Head of caudate nucleus (tissue), 42 donors: ENCODE data around the gene CDC42EP4.
"Not testable (repeated sequence)": the region's sequence is repeated elsewhere in the genome, so short reads cannot be mapped to it uniquely, and the experiment has no call there.

Source experiments
- DNase-seq, 42 donors: peaks; one replicate each; pipeline versions ENCODE4 v3.0.0 to v3.0.0-alpha.2; 2020 to 2021; ENCODE audit warnings: mixed read lengths in 7 of 42
- intact Hi-C: fragments of 100-400 bp; cut with DNase I; formaldehyde crosslinking; loops from one replicate; pipeline ENCODE4 v1.15.0; 2022

Gene CDC42EP4

DNA sequence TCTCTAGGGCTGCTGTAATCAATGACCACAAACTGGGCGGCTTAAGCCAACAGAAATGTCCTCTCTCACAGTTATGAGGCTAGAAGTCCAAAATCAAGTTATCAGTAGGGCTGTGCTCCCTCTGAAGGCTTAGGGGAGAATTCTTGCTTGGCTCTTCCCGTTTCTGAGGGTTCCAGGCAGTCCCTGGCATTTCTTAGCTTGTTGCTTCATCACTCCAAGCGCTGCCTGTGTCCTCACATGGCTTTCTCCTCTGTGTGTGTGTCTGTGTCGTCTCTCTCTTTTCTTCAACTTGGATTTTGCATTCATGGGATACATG is 13.7 kb upstream of the CDC42EP4 start:
- intact Hi-C loops = no loop called here

DNA sequence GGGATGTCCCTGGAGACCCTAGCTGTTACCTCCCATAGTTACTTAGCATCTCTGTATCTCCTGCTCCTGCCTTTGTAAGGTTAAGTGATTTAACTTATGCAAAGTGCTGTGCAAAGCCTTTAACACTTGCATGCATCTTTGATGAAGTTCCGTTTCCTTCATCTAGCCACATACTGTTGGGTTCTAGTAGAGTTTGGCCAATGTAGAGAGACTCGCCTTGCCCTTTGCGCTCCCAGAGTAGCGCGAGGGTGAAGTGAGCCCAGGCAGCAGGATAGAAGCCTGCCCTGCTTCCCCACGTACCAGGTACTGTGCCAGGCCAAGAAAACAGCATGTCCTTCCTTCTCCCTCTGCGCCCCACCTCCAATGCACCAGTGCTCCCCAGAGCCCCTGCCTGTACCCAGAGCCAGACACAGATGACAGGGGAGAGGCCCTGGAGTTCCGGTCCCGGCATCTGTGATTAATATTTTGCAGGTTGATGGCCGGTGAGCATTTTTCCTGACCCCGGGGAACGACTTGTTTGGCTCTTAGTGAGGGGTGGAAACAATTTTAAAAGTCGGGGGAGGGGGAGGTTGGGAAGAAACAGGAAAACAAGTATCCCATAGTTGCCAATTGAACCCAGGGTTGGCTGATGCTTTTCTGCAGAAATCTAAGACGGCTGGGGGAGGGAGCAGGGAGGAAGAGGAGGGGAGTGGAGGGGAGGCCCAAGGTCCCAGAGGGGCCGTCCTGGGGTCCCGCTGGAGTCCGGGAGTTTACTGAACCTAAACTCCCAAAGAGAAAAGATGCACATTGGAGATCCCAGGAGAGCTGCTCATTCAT is 13.1 kb upstream of the CDC42EP4 start:
- no peak for DNase-seq
- intact Hi-C loops = no loop called here

More for the DNA sequence above, 13.7 kb upstream of the CDC42EP4 start:
- peak in 1 of 42 donors; percentile 57 for DNase-seq

GRCh38 chr17:73324160-73324475 is 12.3 kb upstream of the CDC42EP4 start:
- DNase-seq = no peak
- intact Hi-C loops = no loop called here

- no peak for DNase-seq
- intact Hi-C loops = no loop called here
Observed at GRCh38 chr17:73323409-73324159, 11.8 kb upstream of the CDC42EP4 start.

- intact Hi-C loops = no loop called here
- no peak for DNase-seq
Observed at GRCh38 chr17:73320601-73321264, 8.9 kb upstream of the CDC42EP4 start.

DNA sequence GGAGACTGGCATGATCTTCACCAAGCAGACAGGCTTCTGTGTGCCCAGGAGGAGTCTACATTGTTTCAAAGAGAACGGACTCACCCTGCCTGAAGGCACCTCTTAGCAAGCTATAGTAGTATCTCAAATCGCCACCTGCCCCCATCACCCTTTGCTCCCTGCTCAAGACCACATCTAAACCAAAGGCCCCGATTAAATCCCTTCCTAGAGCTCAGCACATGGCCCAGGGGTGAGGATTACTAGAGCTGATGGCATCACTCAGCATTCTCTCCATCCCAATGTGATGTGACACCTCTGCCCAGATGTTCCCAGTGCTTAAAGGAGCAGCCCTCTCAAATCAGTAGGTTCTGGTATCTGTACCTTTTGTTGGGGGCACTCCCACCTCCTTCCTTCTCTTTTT is 8.0 kb upstream of the CDC42EP4 start:
- intact Hi-C loops = no loop called here
- DNase-seq = no peak

DNA sequence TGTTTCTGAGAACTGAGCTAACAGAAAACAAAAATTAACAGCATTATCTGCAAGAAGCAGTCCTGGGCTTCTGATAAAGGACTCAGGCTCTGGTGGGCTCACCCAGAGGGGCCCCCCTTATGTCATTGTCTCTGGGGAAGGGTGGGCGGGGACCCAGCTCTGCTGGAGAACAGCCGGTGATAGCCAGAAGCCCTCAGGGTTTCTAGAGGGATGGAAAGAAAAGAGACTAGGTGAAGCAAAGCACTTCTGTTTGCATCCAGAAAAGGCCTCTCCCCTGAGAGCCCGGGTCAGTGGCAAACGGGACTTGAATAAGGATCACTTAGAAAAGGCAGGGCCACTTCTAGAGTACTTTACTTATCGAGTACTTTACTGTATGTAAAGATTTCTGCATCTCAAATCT is 7.0 kb upstream of the CDC42EP4 start:
- intact Hi-C loops = no loop called here
- no peak for DNase-seq

GRCh38 chr17:73318427-73318813 is 6.6 kb upstream of the CDC42EP4 start:
- intact Hi-C loops = no loop called here
- no peak for DNase-seq

GRCh38 chr17:73317513-73318426 is 6.0 kb upstream of the CDC42EP4 start:
- intact Hi-C loops = no loop called here
- DNase-seq = no peak

GRCh38 chr17:73316919-73317505 is 5.2 kb upstream of the CDC42EP4 start:
- intact Hi-C loops = no loop called here
- no peak for DNase-seq

- no peak for DNase-seq
- intact Hi-C loops = no loop called here
Observed at GRCh38 chr17:73315471-73315870, 3.7 kb upstream of the CDC42EP4 start.

DNA sequence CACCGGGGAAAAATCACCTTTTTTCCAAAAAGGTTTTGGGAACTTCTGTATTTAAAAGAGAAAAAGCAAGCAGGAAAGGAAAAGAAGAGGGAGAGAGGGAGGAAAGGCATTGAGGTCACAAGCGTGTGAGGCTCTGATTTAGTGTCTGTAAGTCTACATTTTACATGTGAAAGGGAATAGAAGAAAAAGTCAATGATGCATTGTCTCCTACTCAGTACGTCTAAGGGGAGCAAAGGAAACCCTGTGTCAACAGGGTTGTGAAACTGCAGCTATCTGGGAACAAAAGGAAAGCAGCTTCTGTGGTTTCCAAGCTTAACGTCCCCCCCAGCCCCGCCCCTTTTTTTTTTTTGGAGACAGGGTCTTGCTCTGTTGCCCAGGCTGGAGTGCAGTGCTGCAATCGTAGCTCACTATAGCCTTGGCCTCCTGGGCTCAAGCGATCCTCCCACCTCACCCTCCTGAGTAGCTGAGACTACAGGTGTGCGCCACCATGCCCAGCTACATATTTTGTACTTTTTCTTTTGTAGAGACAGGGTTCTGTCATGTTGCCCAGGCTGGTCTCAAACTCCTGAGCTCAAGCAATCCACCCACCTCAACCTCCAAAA is 1.8 kb upstream of the CDC42EP4 start:
- intact Hi-C loops = no loop called here
- DNase-seq = no peak

DNA sequence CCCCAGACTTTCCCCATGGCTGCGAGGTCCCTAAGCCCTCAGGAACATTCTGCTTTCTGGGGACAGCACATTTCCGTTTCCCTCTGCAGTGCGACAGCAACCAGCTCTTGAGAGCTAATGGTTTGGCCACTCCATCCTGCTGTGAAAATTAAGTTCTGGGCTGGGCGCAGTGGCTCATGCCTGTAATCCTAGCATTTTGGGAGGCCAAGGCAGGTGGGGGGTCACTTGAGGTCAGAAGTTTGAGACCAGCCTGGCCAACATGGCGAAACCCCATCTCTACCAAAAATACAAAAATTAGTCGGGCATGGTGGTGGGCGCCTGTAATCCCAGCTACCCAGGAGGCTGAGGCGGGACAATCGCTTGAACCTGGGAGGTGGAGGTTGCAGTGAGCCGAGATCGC is 1.1 kb upstream of the CDC42EP4 start:
- intact Hi-C loops, DNase-seq: not testable (repeated sequence)

GRCh38 chr17:73311428-73311780 is 397 bp downstream of the CDC42EP4 start:
- intact Hi-C loops = loop anchor here (2.0 kb wide), 1 partner anchor 31 kb away; no protein-coding TSS in a partner anchor
- DNase-seq = peak in 4 of 42 donors; percentile 20 to 51 (median 31)

DNA sequence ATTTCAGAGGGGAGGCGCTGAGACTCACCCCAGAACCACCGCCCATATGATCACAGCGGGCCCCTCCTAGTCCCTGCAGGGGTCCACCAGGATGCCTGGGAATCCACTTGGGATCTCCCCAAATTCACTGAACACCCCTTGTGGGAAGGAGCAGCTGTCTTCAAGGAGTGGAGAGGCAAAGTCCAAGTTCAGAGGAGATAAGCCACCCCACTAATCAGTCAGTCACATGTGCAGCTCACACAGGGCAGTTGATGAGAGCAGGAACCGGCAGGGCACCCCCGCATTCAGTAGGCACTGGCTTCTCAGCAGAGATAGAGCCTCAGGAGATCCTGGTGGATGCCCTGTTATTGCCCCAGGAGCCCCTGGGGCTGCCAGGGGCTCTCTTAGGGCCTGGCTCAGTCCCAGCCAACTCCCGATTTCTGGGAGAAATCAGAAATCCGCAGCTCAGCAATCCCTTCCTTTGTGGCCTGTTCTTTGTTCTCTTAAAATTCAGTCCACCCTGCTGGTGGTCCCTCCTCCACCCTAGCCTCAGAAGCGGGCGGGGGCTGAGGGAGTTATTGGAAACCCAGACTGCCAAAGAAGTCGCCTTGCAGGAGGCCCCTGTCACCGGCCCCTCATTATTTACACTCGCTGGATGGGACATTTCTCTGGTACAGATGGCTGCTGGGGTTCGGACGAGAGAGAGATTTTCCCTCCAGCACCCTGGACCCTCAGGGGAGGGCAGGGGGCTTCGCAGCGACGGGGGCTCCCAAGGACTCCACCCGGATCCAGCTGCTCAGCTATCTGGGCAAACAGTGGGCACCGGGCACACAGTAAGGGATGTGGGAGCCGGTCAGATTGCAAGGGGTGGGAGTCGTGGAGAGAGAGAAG is 1.8 kb downstream of the CDC42EP4 start:
- peak in 2 of 42 donors; percentile 5 to 46 for DNase-seq
- intact Hi-C loops = loop anchor here (2.0 kb wide), 1 partner anchor 33 kb away; no protein-coding TSS in a partner anchor

DNA sequence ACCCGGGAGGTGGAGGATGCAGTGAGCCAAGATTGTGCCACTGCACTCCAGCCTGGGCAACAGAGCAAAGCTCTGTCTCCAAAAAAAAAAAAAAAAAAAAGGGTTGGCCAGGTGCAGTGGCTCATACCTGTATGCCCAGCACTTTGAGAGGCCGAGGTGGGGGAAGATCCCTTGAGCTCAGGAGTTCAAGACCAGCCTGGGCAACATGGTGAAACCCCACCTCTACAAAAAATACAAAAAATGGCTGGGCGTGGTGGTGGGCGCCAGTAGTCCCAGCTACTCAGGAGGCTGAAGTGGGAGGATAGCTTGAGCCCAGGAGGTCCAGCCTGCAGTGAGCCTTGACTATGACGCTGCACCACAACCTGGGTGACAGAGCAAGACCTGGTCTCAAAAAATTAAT is 2.8 kb downstream of the CDC42EP4 start:
- DNase-seq, intact Hi-C loops: not testable (repeated sequence)

- intact Hi-C loops = no loop called here
- DNase-seq = peak in 1 of 42 donors; percentile 21
Observed at GRCh38 chr17:73308017-73308823, 3.6 kb downstream of the CDC42EP4 start.
